Kidney (tissue), 14 donors: ENCODE measurements around the gene CNTNAP1. TPM values are rescaled to one million over a fixed set of nuclear protein-coding genes. Genes with fewer than 3 reads are reported as not detected.

Experiments used
- DNase-seq, 5 donors: peaks; one replicate each; pipeline ENCODE4 v3.0.0-alpha.2; 2013 to 2020
- FAIRE-seq: peaks from 2 replicates; lab custom pipeline; 2012; peaks lifted over from hg19 to GRCh38; lab: Jason Lieb, UNC
- H3K27ac ChIP-seq, 2 donors: one replicate each; pipeline ENCODE4 v1.7.0; 2013; ENCODE audit warnings: low read depth in 2 of 2, low read length in 2 of 2, inconsistent platforms in 1 of 2
- H3K27me3 ChIP-seq: one replicate; pipeline ENCODE4 v1.7.1; 2013; ENCODE audit warnings: low read length, inconsistent platforms; ENCODE audit not compliant: control insufficient read depth, insufficient read depth
- H3K36me3 ChIP-seq, 3 donors: one replicate each; pipeline versions ENCODE4 v1.7.0 to v1.7.1; 2013; ENCODE audit warnings: low read length in 3 of 3, control low read depth in 1 of 3, inconsistent platforms in 1 of 3; ENCODE audit not compliant: insufficient read depth in 3 of 3, control insufficient read depth in 2 of 3
- H3K4me1 ChIP-seq, 3 donors: one replicate each; pipeline versions ENCODE4 v1.7.0 to v1.7.1; 2013; ENCODE audit warnings: low read length in 3 of 3, inconsistent platforms in 1 of 3, low read depth in 1 of 3; ENCODE audit not compliant: control insufficient read depth in 2 of 3, insufficient read depth in 2 of 3
- H3K4me3 ChIP-seq, 3 donors: one replicate each; pipeline versions ENCODE4 v1.7.0 to v1.8.1; 2013; ENCODE audit warnings: low read length in 3 of 3, control low read depth in 1 of 3, inconsistent platforms in 1 of 3
- H3K9ac ChIP-seq, 3 donors: one replicate each; pipeline versions ENCODE4 v1.7.0 to v1.7.1; 2013; ENCODE audit warnings: low read length in 3 of 3, control low read depth in 1 of 3, inconsistent platforms in 1 of 3
- H3K9me3 ChIP-seq, 3 donors: one replicate each; pipeline versions ENCODE4 v1.7.0 to v1.7.1; 2013; ENCODE audit warnings: low read length in 3 of 3, control low read depth in 1 of 3, inconsistent platforms in 1 of 3; ENCODE audit not compliant: control insufficient read depth in 2 of 3, insufficient read depth in 1 of 3
- intact Hi-C: fragments of 100-400 bp; cut with DNase I; formaldehyde crosslinking; loops from one replicate; pipeline ENCODE4 v1.11.1; 2022
- microRNA-seq: library from miRNA; unstranded; fragments of <30 nt; microRNA quantifications from one replicate; pipeline ENCODE4 v1.2.0, GENCODE V29; 2020
- polyA plus RNA-seq: library from polyadenylated mRNA; stranded (reverse); fragments of 350-450 nt; fragmentation: Illumina TruSeq; extraction: RNeasy Lipid Tissue Mini Kit (QIAGEN cat#74804); gene quantifications from one replicate; pipeline ENCODE4 v1.2.3, GENCODE V29; 2014; ENCODE audit warnings: low read depth, low replicate concordance; ENCODE audit not compliant: insufficient read depth
- total RNA-seq: library from RNA; stranded (reverse); fragmentation: NEBNext Ultra II Directional; extraction: Animal tissue kit (Norgen Biotek cat#: 25700); gene quantifications from one replicate; pipeline ENCODE4 v1.2.1, GENCODE V29; 2021
- TF ChIP-seq, protein P1 (sequence below): IDR thresholded peaks from 3 replicates; pipeline ENCODE4 v1.5.1; 2012; ENCODE audit warnings: mild to moderate bottlenecking, moderate library complexity, borderline replicate concordance; ENCODE audit not compliant: insufficient read depth; ENCODE audit errors: extremely low read depth
- donor health status: control.
- donor health status: control.
- donor health status: control.
- donor health status: control.
- donor health status: control.
- donor health status: DM: yes; HTN: yes; CAD: no.
- donor health status: Normal renal cell carcinoma (clear cell type).

Gene CNTNAP1
- total and polyA plus RNA-seq, 2 donors from 2014 or later: 1.4 to 9.1 TPM

DNA sequence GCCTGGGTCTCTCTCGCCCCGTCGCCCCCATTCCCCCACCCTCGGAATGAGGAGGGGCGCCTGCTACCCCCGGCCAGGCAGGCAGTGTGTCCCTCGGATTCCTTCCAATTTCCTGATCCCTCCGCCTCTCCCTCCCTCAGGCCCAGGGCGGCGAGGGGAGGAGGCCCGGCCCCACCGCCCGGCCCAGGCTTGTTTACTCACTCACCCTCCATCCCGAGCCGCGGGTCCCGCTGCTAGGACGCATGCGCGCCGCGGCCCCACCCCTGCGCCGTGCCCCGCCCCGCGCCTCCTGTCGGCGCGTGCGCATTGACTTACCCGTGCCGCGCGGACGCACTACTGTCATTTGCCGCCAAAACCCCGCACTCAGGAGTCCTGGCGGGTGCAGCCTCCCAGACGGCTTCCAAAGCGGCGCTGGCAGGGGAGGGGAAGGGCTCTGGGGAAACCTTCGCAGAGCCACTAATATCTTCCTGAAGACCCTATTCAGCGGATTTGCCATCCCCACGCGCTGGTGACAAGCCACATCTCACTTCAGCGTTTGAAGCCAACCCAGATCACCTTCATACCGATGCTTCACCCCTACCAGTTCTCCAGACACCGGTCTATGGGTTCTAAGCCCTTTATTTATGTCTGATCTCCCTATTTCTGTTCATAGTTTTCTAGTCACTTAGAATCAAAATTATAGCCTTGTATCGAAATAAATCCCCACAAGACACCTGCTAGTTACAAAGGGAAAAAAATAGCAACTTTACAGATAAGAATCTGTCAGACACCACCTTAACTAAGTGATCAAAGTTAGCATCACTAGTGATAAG is 62.7 kb downstream of the CNTNAP1 start, which contains the start of gene EZH1:
Gene EZH1, minus strand, starts transcription at position 235 of the 812 bp plus-strand sequence. CDS start 16,099 bp downstream, outside the sequence.
- no peak for FAIRE-seq
- TF ChIP-seq, protein P1, sequence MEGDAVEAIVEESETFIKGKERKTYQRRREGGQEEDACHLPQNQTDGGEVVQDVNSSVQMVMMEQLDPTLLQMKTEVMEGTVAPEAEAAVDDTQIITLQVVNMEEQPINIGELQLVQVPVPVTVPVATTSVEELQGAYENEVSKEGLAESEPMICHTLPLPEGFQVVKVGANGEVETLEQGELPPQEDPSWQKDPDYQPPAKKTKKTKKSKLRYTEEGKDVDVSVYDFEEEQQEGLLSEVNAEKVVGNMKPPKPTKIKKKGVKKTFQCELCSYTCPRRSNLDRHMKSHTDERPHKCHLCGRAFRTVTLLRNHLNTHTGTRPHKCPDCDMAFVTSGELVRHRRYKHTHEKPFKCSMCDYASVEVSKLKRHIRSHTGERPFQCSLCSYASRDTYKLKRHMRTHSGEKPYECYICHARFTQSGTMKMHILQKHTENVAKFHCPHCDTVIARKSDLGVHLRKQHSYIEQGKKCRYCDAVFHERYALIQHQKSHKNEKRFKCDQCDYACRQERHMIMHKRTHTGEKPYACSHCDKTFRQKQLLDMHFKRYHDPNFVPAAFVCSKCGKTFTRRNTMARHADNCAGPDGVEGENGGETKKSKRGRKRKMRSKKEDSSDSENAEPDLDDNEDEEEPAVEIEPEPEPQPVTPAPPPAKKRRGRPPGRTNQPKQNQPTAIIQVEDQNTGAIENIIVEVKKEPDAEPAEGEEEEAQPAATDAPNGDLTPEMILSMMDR: no peak

DNA sequence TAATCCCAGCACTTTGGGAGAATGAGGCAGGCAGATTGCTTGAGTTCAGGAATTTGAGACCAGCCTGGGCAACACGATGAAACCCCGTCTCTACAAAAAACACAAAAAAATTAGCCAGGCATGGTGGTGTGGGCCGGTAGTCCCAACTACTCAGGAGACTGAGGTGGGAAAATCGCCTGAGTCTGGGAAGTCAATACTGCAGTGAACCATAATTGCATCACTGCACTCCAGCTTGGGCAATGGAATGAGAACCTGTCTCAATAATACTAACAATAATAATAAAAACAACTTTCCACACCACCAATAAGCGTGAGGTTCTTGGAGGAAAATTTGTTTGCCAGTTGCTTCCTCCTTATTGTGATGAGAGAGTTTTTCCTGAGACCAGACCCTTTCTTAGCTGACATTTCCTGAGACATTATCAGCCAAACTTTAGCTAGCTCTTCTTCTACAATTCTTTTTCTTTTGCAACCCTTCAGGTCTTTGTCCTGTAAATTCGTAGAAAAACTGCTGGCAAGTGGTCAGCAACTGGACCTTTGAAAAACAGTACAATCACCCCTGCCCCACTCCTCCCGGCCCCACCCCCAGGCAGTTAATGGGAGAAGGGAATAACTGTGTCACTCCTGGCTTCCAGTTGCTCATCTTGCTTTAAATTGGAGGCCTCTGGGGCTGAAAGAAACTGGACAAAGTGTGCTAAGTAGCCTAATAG is 66.0 kb downstream of the CNTNAP1 start:
- Histone ChIP-seq H3K27ac (no peak overlapping the region), H3K9ac (no peak overlapping the region), H3K4me1 (peaks cover 6 to 18% (median 15%) of the 10 kb centered on the region in 3 donors), H3K27me3 (no peaks in the 10 kb centered on the region), H3K9me3 (no peaks in the 10 kb centered on the region), H3K36me3 (no peaks in the 10 kb centered on the region), H3K4me3 (no peak overlapping the region)
- TF ChIP-seq, protein P1: no peak
- FAIRE-seq (no peak), DNase-seq (no peak)
- intact Hi-C loops: no loop called here

More for the DNA sequence above, 62.7 kb downstream of the CNTNAP1 start, which contains the start of gene EZH1:
- Histone ChIP-seq H3K27ac (peak within 1 kb of the TSS; percentile 81 to 94), H3K9me3 (no peaks in the 10 kb centered on the region), H3K4me1 (peaks cover 4 to 20% (median 18%) of the 10 kb centered on the region in 3 donors), H3K4me3 (peak within 1 kb of the TSS; percentile 61 to 83 (median 73)), H3K36me3 (no peaks in the 10 kb centered on the region), H3K27me3 (no peaks in the 10 kb centered on the region), H3K9ac (peak within 1 kb of the TSS; percentile 38 to 67 (median 47))
- peak; percentile 94 to 97 (median 96) for DNase-seq
- intact Hi-C loops: no loop called here

DNA sequence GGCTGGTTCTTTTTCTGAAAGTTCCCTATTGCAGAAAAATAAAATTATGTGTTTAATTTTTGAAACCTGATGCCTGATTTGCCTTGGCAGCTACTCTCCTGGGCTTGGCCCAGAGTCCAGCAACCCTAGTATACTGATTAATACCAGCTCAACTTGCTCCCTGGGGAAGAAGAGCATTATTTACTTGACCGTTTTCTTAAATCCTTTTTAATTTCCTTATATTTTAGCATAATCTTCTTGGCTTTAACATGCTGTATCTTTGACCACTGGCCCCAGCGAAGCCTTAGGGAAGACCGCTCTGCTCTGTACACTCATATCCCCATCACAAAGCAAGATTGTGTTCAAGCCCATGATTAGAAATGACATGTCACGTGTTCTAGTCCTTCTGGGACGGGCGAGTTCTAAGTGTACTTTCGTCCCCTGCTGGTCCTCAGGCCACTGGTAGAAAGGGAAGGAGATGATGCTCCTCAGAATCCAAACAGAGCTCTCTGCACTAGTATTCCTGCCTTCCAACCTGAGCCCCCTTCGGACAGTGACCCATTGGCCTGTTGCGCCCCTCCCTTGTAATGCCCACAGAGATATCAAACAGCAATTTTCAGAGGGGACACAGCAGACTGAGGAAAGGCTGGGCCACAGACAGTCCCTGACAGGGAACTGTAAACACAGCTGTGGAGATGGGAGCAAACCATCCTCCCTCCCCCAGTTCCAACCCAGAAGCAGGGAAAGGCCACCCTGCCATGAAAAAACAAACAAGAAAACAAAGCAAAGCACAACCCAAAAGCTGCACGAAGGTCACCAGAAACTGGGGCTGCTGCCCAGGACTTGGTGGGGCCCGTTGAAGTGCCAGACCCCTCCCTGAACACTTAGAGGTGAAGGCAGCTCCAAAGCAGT is 66.8 kb downstream of the CNTNAP1 start:
- Histone ChIP-seq H3K27me3 (no peaks in the 10 kb centered on the region), H3K4me1 (peaks cover 4 to 13% (median 10%) of the 10 kb centered on the region in 3 donors), H3K36me3 (no peaks in the 10 kb centered on the region), H3K9ac (no peak overlapping the region), H3K27ac (no peak overlapping the region), H3K9me3 (no peaks in the 10 kb centered on the region), H3K4me3 (no peak overlapping the region)
- intact Hi-C loops: no loop called here
- DNase-seq (no peak), FAIRE-seq (no peak)
- TF ChIP-seq, protein P1: no peak

Small RNA genes within 50 kb of the gene (microRNA-seq; reads per million reads assigned to microRNA genes)
- not detected for gene MIR6780A

Other genes with a start within 250 kb of the CNTNAP1 start
- 110 TPM for gene ATP6V0A1, start 223.7 kb upstream of the CNTNAP1 start, total RNA-seq
- gene ATP6V0A1, start 223.7 kb upstream of the CNTNAP1 start, polyA plus RNA-seq: 108 TPM
- gene NAGLU, start 146.3 kb upstream of the CNTNAP1 start, total RNA-seq: 37.5 TPM
- 52.7 TPM for gene NAGLU, start 146.3 kb upstream of the CNTNAP1 start, polyA plus RNA-seq
- 0.31 TPM for gene HSD17B1, start 129.6 kb upstream of the CNTNAP1 start, total RNA-seq
- gene HSD17B1, start 129.6 kb upstream of the CNTNAP1 start, polyA plus RNA-seq: 3.3 TPM
- gene COASY, start 120.4 kb upstream of the CNTNAP1 start, total RNA-seq: 71.9 TPM
- 145 TPM for gene COASY, start 120.4 kb upstream of the CNTNAP1 start, polyA plus RNA-seq
- 38.7 TPM for gene MLX, start 115.4 kb upstream of the CNTNAP1 start, total RNA-seq
- gene MLX, start 115.4 kb upstream of the CNTNAP1 start, polyA plus RNA-seq: 41.0 TPM
- 5.8 TPM for gene PSMC3IP, start 104.8 kb upstream of the CNTNAP1 start, total RNA-seq
- 3.6 TPM for gene PSMC3IP, start 104.8 kb upstream of the CNTNAP1 start, polyA plus RNA-seq
- 69.5 TPM for gene RETREG3, start 73.2 kb upstream of the CNTNAP1 start, total RNA-seq
- gene RETREG3, start 73.2 kb upstream of the CNTNAP1 start, polyA plus RNA-seq: 22.6 TPM
- 33.7 TPM for gene TUBG1, start 72.8 kb upstream of the CNTNAP1 start, total RNA-seq
- 61.9 TPM for gene TUBG1, start 72.8 kb upstream of the CNTNAP1 start, polyA plus RNA-seq
- gene TUBG2, start 23.2 kb upstream of the CNTNAP1 start, total RNA-seq: 19.9 TPM
- 39.9 TPM for gene TUBG2, start 23.2 kb upstream of the CNTNAP1 start, polyA plus RNA-seq
- gene PLEKHH3, start 5.5 kb upstream of the CNTNAP1 start, total RNA-seq: 21.2 TPM
- gene PLEKHH3, start 5.5 kb upstream of the CNTNAP1 start, polyA plus RNA-seq: 23.2 TPM
- gene CCR10, start 688 bp upstream of the CNTNAP1 start, total RNA-seq: 1.4 TPM
- 1.7 TPM for gene CCR10, start 688 bp upstream of the CNTNAP1 start, polyA plus RNA-seq
- 59.2 TPM for gene EZH1, start 62.5 kb downstream of the CNTNAP1 start, total RNA-seq
- 20.8 TPM for gene EZH1, start 62.5 kb downstream of the CNTNAP1 start, polyA plus RNA-seq
- gene RAMP2, start 78.7 kb downstream of the CNTNAP1 start, total RNA-seq: 55.7 TPM
- gene RAMP2, start 78.7 kb downstream of the CNTNAP1 start, polyA plus RNA-seq: 134 TPM
- 85.2 TPM for gene VPS25, start 90.9 kb downstream of the CNTNAP1 start, total RNA-seq
- 112 TPM for gene VPS25, start 90.9 kb downstream of the CNTNAP1 start, polyA plus RNA-seq
- gene WNK4, start 98.1 kb downstream of the CNTNAP1 start, total RNA-seq: 14.9 TPM
- 26.4 TPM for gene WNK4, start 98.1 kb downstream of the CNTNAP1 start, polyA plus RNA-seq
- gene COA3, start 116.2 kb downstream of the CNTNAP1 start, total RNA-seq: 144 TPM
- gene COA3, start 116.2 kb downstream of the CNTNAP1 start, polyA plus RNA-seq: 656 TPM
- gene CNTD1, start 116.3 kb downstream of the CNTNAP1 start, total RNA-seq: 0.60 TPM
- gene CNTD1, start 116.3 kb downstream of the CNTNAP1 start, polyA plus RNA-seq: 0.95 TPM
- 95.1 TPM for gene BECN1, start 141.8 kb downstream of the CNTNAP1 start, total RNA-seq
- gene BECN1, start 141.8 kb downstream of the CNTNAP1 start, polyA plus RNA-seq: 65.9 TPM
- gene PSME3, start 150.9 kb downstream of the CNTNAP1 start, total RNA-seq: 115 TPM
- gene PSME3, start 150.9 kb downstream of the CNTNAP1 start, polyA plus RNA-seq: 60.3 TPM
- 1.2 TPM for gene AOC2, start 162.0 kb downstream of the CNTNAP1 start, total RNA-seq
- 0.58 TPM for gene AOC2, start 162.0 kb downstream of the CNTNAP1 start, polyA plus RNA-seq
- gene AOC3, start 168.7 kb downstream of the CNTNAP1 start, total RNA-seq: 40.6 TPM
- 15.1 TPM for gene AOC3, start 168.7 kb downstream of the CNTNAP1 start, polyA plus RNA-seq
- 0.16 TPM for gene G6PC1, start 218.3 kb downstream of the CNTNAP1 start, total RNA-seq
- gene G6PC1, start 218.3 kb downstream of the CNTNAP1 start, polyA plus RNA-seq: 10.5 TPM